PC-3 (cell line): ENCODE measurements around the gene GPX4. TPM values are rescaled to one million over a fixed set of nuclear protein-coding genes. Genes with fewer than 3 reads are reported as not detected.

Experiments used
- ATAC-seq: fragments of 200-7000 bp; cut with Tn5 transposase; 2 replicates; pipeline ENCODE4 v1.9.1; 2020; ENCODE audit warnings: mild to moderate bottlenecking, moderate library complexity
- BruUV-seq: library from RNA; stranded (reverse); fragments of 400-500 nt; replicated peaks from 2 replicates; lab custom pipeline; 2021; lab: Mats Ljungman, UMichigan
- CTCF ChIA-PET: fragments of 300-600 bp; sonication (Branson Sonifier 250); formaldehyde crosslinking; loops from one replicate; lab custom pipeline; 2022; ENCODE audit warnings: antibody characterized with exemption; lab: Charles Lee
- POLR2A ChIA-PET: fragments of 300-600 bp; sonication (Branson Sonifier 250); formaldehyde crosslinking; loops from one replicate; lab custom pipeline; 2022; ENCODE audit warnings: antibody characterized with exemption; ENCODE audit not compliant: unreplicated experiment; lab: Charles Lee
- DNase-seq: peaks from one replicate; pipeline ENCODE4 v3.0.0-alpha.2; 2015
- H2AFZ ChIP-seq: fragments of 300-600 bp; sonication (generic); 2 replicates; pipeline ENCODE4 v1.6.0; 2016; ENCODE audit warnings: antibody characterized with exemption, low read length
- H3F3A ChIP-seq: fragments of 300-600 bp; sonication (generic); one replicate; pipeline ENCODE4 v1.6.0; 2017; ENCODE audit warnings: antibody characterized with exemption, low read length, control low read depth, mild to moderate bottlenecking; ENCODE audit not compliant: unreplicated experiment
- H3K27ac ChIP-seq: fragments of 300-600 bp; sonication (generic); 2 replicates; pipeline ENCODE4 v1.5.1; 2016; ENCODE audit warnings: mild to moderate bottlenecking, low read length
- H3K27me3 ChIP-seq: fragments of 300-600 bp; sonication (generic); 2 replicates; pipeline ENCODE4 v1.6.1; 2016; ENCODE audit warnings: low read length, mixed read lengths
- H3K36me3 ChIP-seq: fragments of 300-600 bp; sonication (generic); 2 replicates; pipeline ENCODE4 v1.6.1; 2016; ENCODE audit warnings: low read depth, mixed run types, low read length, mixed read lengths
- H3K4me1 ChIP-seq: fragments of 300-600 bp; sonication (generic); 2 replicates; pipeline ENCODE4 v1.5.1; 2016; ENCODE audit warnings: low read length; ENCODE audit not compliant: insufficient read depth
- H3K4me2 ChIP-seq: fragments of 300-600 bp; sonication (generic); 2 replicates; pipeline ENCODE4 v1.6.0; 2016; ENCODE audit warnings: low read length
- H3K4me3 ChIP-seq: fragments of 300-600 bp; sonication (generic); 2 replicates; pipeline ENCODE4 v1.5.1; 2016; ENCODE audit warnings: mild to moderate bottlenecking, low read length, mixed read lengths
- H3K79me2 ChIP-seq: fragments of 300-600 bp; sonication (generic); 2 replicates; pipeline ENCODE4 v1.6.1; 2017; ENCODE audit warnings: low read length, mixed read lengths
- H3K9ac ChIP-seq: fragments of 300-600 bp; sonication (generic); 2 replicates; pipeline ENCODE4 v1.6.0; 2016; ENCODE audit warnings: mild to moderate bottlenecking, low read length
- H3K9me2 ChIP-seq: fragments of 300-600 bp; sonication (generic); replicated peaks from 2 replicates; pipeline ENCODE4 v1.6.1; 2016; ENCODE audit warnings: mixed run types, low read length, mixed read lengths
- H3K9me3 ChIP-seq: fragments of 300-600 bp; sonication (generic); 2 replicates; pipeline ENCODE4 v1.6.1; 2016; ENCODE audit warnings: low read length, mixed read lengths
- H4K20me1 ChIP-seq: fragments of 300-600 bp; sonication (generic); 2 replicates; pipeline ENCODE4 v1.6.1; 2016; ENCODE audit warnings: low read length, mixed read lengths
- EZH2 ChIP-seq: fragments of 300-600 bp; sonication (generic); IDR thresholded peaks from one replicate; pipeline ENCODE4 v1.6.1; 2017; ENCODE audit warnings: antibody characterized with exemption, mild to moderate bottlenecking, low read length; ENCODE audit not compliant: unreplicated experiment
- EZH2phosphoT487 ChIP-seq: fragments of 300-600 bp; sonication (generic); IDR thresholded peaks from 2 replicates; pipeline ENCODE4 v1.6.1; 2018; ENCODE audit warnings: mild to moderate bottlenecking, antibody characterized with exemption, low read length, borderline replicate concordance
- intact Hi-C: fragments of 100-400 bp; cut with micrococcal nuclease; formaldehyde crosslinking; loops from 2 replicates; pipeline ENCODE4 v1.9.0; 2023
- total RNA-seq: library from RNA; depleted of rRNA; stranded (reverse); fragments of >200 nt; gene quantifications from 2 replicates; pipeline ENCODE4 v1.2.3, GENCODE V29; 2014
- TF ChIP-seq, protein P1 (sequence below): fragments of 300-600 bp; sonication (generic); conservative IDR thresholded peaks from 2 replicates; pipeline ENCODE4 v1.5.1; 2017; ENCODE audit warnings: antibody characterized with exemption, low read depth, mild to moderate bottlenecking, low read length

GPX4 gene
- total RNA-seq, 1 experiment from 2014 or later, result 644 TPM

DNA sequence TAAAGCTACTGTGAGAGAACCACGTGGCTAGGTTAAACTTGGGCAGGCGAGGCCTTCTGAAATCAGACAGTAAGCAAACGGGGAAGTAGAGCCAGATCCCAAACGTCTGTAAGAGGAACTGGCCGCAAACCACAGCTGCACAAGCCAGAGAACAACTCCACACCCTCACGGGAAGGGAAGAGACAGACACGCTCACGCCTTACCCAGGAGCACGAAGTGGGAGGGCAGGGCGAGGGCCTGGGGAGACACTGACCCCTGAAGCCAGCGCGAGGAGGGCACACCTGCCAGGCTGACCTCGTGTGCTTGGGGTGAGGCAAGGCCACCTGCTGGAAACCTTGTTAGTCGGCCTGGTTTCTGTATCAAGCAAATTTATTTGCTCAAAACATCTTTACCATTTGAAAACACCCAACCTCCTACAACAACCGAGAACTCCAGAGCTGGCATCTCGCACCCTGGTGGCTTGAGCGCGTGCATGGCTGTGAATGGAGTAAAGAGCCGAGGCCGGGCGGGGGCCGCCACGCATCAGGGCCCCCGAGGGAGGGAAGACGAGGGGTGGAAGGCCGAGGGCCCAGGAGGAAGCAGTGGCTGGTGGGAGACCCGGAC lies 15.9 kb upstream of the GPX4 start:
- no peaks in the 10 kb centered on the region for H3K9me3 ChIP-seq
- intact Hi-C loops, result no loop called here
- DNase-seq (no peak), ATAC-seq (no peak)
- H3K79me2 ChIP-seq, result peaks cover 7% of the 10 kb centered on the region
- H2AFZ ChIP-seq, result no peak overlapping the region
- CTCF ChIA-PET, result no interaction called here
- no peak overlapping the region for H3K4me3 ChIP-seq
- H3K27me3 ChIP-seq, result no peaks in the 10 kb centered on the region
- no peak overlapping the region for H3K27ac ChIP-seq
- H3K36me3 ChIP-seq, result no peaks in the 10 kb centered on the region
- no peak for TF ChIP-seq EZH2
- TF ChIP-seq, protein P1, sequence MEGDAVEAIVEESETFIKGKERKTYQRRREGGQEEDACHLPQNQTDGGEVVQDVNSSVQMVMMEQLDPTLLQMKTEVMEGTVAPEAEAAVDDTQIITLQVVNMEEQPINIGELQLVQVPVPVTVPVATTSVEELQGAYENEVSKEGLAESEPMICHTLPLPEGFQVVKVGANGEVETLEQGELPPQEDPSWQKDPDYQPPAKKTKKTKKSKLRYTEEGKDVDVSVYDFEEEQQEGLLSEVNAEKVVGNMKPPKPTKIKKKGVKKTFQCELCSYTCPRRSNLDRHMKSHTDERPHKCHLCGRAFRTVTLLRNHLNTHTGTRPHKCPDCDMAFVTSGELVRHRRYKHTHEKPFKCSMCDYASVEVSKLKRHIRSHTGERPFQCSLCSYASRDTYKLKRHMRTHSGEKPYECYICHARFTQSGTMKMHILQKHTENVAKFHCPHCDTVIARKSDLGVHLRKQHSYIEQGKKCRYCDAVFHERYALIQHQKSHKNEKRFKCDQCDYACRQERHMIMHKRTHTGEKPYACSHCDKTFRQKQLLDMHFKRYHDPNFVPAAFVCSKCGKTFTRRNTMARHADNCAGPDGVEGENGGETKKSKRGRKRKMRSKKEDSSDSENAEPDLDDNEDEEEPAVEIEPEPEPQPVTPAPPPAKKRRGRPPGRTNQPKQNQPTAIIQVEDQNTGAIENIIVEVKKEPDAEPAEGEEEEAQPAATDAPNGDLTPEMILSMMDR, result no peak
- TF ChIP-seq EZH2phosphoT487, result no peak
- no peak overlapping the region for H3K4me2 ChIP-seq
- no peaks in the 10 kb centered on the region for H3K4me1 ChIP-seq
- BruUV-seq, result TSS peak; percentile 15
- POLR2A ChIA-PET, result no interaction called here
- H3F3A ChIP-seq, result no peaks in the 10 kb centered on the region
- H3K9ac ChIP-seq, result no peak overlapping the region
- no peaks in the 10 kb centered on the region for H3K9me2 ChIP-seq
- no peaks in the 10 kb centered on the region for H4K20me1 ChIP-seq

DNA sequence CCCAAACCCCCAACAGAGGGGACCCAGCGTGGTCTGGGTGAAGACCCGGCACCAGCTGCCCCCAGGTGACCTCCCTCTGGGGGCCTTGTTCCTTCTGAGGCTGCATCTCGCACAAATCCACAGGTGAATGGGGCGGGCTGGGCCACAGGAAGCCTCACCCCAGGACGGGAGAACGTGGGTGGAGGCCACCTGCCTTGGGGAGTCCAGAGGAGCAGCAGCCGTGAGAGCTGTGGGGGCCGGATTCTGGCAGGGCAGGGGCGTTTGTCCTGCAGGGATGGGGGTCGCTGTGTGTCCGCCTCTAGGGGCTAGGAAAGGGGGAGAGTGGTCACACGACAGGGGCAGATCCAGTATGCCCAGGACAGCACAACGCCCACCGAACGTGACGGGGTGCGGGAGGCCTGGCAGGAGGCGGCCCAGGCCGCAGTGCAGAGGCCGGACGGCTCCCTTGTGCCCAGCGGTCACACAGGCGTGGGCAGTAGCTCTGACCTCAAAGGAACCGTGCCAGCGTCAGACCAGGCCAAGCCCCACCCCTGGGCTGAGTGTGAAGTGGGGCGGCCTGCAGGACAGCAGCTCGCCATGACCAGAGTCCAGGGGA lies 15.3 kb upstream of the GPX4 start:
- Histone ChIP-seq H3K9ac (no peak overlapping the region), H3K4me1 (no peaks in the 10 kb centered on the region), H2AFZ (no peak overlapping the region), H3F3A (no peaks in the 10 kb centered on the region), H4K20me1 (peaks cover under 1% of the 10 kb centered on the region; the same call in 1 of the 2 replicates), H3K27me3 (no peaks in the 10 kb centered on the region), H3K4me3 (no peak overlapping the region), H3K36me3 (no peaks in the 10 kb centered on the region), H3K9me3 (no peaks in the 10 kb centered on the region), H3K4me2 (no peak overlapping the region), H3K79me2 (peaks cover 13% of the 10 kb centered on the region), H3K27ac (no peak overlapping the region), H3K9me2 (no peaks in the 10 kb centered on the region)
- no peak for ATAC-seq
- CTCF ChIA-PET, result no interaction called here
- no peak for TF ChIP-seq EZH2phosphoT487
- TF ChIP-seq EZH2, result no peak
- TF ChIP-seq, protein P1, result no peak
- intact Hi-C loops, result no loop called here
- DNase-seq, result no peak
- no TSS peak for BruUV-seq
- POLR2A ChIA-PET, result no interaction called here

DNA sequence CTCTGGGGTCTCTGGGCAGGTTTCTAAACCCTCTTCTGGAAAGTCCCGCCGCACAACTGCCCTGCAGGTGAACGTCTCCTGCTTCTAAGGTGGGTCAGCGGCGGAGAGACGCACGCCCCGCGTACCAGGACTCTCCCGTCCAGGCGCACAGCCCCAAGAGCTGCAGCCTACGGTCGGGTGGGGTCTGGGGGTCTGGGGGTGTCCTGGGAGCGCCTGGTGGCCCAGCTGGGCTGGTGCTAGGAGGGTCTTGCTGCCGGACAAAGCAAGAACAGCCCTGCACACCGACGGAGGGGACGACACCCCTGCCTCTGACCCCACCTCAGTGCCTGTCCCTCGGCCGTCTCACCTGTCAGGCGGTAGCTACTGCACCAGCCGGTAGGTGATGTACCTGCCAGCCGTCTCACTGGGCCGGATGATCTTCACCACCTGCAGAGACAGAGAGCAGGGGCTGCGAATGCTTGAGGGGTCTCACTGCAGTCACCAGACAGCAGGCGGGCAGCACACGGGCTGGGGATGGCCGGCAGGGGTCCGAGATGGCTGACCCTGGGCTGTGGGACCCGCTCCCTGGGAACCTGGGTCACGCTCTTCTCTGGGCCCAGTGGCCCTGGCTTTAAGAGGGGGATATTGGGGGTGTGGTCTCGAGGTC lies 14.5 kb upstream of the GPX4 start:
- Histone ChIP-seq H3K9me3 (no peaks in the 10 kb centered on the region), H3K9ac (no peak overlapping the region), H4K20me1 (peaks cover 8% of the 10 kb centered on the region; the same call in 1 of the 2 replicates), H3K4me2 (no peak overlapping the region), H3K79me2 (peaks cover 20% of the 10 kb centered on the region), H3K4me3 (no peak overlapping the region), H3K36me3 (no peaks in the 10 kb centered on the region), H3K27ac (no peak overlapping the region), H3K27me3 (no peaks in the 10 kb centered on the region), H2AFZ (no peak overlapping the region), H3K4me1 (peaks cover 7% of the 10 kb centered on the region; the same call in 1 of the 2 replicates), H3K9me2 (no peaks in the 10 kb centered on the region), H3F3A (no peaks in the 10 kb centered on the region)
- DNase-seq, result no peak
- no peak for TF ChIP-seq EZH2
- TF ChIP-seq, protein P1, result no peak
- TF ChIP-seq EZH2phosphoT487, result no peak
- ChIA-PET POLR2A (no interaction called here), CTCF (no interaction called here)
- no peak for ATAC-seq
- BruUV-seq, result no TSS peak
- intact Hi-C loops, result no loop called here
